ENCODE data around the gene ACTR6.

GRCh38 chr12:100187857-100188519 lies 12.6 kb upstream of the ACTR6 start:
- TF ChIP-seq CTCF (IDR thresholded peaks at IDR 0.05 in 8 of 11, conservative IDR thresholded peaks at IDR 0.05 in 3 of 11), result no peak
- TF ChIP-seq POLR2A (IDR thresholded peaks at IDR 0.05), result no peak
